H7 (cell line): ENCODE measurements around the gene COA8. TPM values are rescaled to one million over a fixed set of nuclear protein-coding genes. Genes with fewer than 3 reads are reported as not detected.
A peak's percentile ranks its signal among the peaks of the same experiment; 100 is the strongest.

ENCODE experiments used
- DNase-seq: peaks from one replicate; pipeline ENCODE4 v3.0.0; 2012
- H3K27me3 ChIP-seq: 2 replicates; pipeline ENCODE4 v1.6.0; 2011; ENCODE audit warnings: mild to moderate bottlenecking, low read length; ENCODE audit not compliant: control insufficient read depth, insufficient read depth
- H3K36me3 ChIP-seq: replicated peaks from 2 replicates; pipeline ENCODE4 v1.5.1; 2011; ENCODE audit warnings: low read length; ENCODE audit not compliant: control insufficient read depth, insufficient read depth
- H3K4me3 ChIP-seq: 2 replicates; pipeline ENCODE4 v1.5.1; 2011; ENCODE audit warnings: low read depth, mild to moderate bottlenecking, control low read depth, low read length, moderate library complexity; ENCODE audit not compliant: insufficient read depth
- total RNA-seq: library from RNA; depleted of rRNA; stranded (reverse); fragments of >200 nt; shearing (Covaris generic); gene quantifications from 2 replicates; pipeline ENCODE4 v1.2.3, GENCODE V29; 2014; rRNA removed

Gene COA8, protein sequence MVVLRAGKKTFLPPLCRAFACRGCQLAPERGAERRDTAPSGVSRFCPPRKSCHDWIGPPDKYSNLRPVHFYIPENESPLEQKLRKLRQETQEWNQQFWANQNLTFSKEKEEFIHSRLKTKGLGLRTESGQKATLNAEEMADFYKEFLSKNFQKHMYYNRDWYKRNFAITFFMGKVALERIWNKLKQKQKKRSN
- total RNA-seq, result 15.8 and 17.4 TPM in 2 replicates

DNA sequence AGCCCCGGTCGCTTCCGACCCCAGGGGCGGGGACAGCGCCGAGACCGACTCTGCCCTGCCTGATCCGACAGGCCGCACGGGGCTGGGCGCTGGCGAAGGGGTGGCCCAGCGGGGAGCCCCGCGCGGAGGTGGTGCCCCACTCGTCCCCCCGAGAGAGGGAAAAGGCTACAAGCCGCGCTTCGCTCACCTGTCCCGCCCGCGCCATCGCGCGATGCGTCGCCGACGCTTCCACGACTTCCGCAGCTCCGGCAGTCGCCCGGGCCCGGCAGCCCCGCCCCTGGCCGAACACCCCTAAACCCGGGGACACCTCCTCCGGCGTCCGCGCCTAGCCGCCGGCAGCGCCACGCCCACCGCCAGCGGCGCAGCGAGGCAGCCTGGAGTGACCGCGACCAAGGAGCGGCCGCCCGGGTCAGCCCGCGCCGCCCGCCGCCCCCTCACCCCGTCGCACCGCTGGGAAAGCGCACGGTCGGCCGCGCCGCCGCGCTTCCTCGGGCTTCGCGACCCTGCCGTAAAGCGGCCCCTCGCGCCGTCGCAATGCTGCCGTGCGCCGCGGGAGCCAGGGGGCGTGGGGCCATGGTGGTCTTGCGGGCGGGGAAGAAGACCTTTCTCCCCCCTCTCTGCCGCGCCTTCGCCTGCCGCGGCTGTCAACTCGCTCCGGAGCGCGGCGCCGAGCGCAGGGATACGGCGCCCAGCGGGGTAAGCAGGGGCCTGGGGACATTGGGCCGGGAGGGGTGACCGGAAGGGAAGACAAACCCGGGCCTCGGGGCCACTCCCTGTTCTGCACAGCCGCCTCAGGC, at the start of gene COA8, which contains the start of gene BAG5:
TSS of gene COA8 (plus strand) at position 532 of the 797 bp plus-strand sequence. CDS start at position 574, 42 bp downstream.
TSS of gene BAG5 (minus strand) at position 229 of the 797 bp plus-strand sequence. CDS start 1,493 bp downstream, outside the sequence.
- DNase-seq, result peak; percentile 98
- Histone ChIP-seq H3K36me3 (peaks cover 5% of the 10 kb centered on the region), H3K4me3 (peak within 1 kb of the TSS; percentile 94), H3K27me3 (no peaks in the 10 kb centered on the region)

DNA sequence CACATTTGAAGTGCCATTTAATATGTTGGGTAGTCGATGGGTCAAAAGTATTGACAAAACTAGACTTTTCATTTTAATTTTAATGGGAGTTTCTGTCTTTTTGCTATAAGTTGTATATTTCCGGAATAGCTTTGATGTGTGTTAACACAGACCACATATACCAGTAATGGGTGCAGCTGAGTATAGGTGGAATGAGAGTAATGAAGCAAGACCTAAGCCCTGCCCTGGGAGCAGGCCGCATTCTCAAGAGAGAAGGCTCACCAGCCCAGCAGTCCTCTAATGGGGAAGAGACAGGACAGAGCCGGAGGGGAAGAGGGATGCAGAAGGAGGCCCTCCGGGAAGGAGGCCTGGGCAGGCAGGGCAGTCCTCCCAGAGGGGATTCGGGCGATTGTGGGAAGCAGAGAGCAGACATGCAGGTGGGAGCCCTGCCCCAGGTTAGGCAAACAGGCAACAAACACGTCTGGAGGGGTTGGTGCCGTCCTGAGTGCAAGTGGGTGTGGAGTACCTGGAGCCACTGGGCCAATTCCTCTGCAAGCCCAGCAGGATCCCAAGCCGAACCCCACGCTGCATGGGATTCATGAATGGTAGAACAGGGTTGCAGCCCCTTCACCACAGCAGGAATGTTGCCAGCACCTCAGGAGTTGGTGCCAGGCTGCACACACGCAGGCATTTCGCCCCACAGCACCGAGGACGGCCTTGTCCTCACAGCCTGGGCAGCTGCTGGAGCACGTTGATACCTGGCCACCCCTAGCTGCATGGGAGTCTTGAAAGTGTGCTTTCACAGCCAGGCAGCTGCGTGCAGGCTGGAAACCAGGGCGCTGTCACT, 48.0 kb upstream of the COA8 start:
- peak; percentile 57 for DNase-seq
- Histone ChIP-seq H3K36me3 (peaks cover 5% of the 10 kb centered on the region), H3K4me3 (no peak overlapping the region), H3K27me3 (no peaks in the 10 kb centered on the region)

DNA sequence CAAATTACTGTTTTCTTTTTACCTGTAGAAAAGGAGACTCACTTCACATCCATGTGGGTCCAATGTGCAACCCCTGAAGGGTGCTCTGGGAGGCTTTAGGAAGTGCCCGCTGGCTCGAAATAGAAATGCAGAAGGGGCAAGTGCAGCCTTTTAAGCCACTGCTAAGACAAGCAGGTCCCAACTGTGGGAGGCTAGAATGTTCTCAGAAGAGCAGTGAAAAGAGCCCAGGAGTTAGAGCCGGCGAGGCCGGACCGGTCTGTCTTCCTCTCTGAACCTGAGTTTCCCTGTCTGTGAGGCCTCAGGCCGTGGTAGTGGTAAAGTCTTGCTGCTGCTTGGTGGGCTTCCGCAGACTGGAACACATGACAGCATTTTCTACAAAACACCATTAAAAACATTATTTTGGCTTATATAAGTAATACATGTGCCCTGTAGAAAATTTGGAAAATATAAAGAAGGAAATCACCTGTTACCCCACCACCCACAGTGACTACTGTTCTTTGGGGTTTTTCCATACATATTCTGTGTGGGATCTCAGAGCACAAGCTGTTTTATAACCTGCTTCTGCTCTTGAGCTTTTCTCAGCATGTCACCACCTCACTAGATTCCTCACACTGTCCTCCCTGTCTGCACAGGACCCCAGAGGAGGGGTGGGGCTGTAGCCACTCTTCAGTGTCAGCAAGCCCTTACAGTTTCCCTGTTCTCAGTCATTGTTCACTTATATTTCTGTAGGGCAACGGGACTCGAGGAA, 46.2 kb upstream of the COA8 start:
- peak; percentile 66 for DNase-seq
- Histone ChIP-seq H3K4me3 (no peak overlapping the region), H3K36me3 (peaks cover 10% of the 10 kb centered on the region), H3K27me3 (no peaks in the 10 kb centered on the region)

DNA sequence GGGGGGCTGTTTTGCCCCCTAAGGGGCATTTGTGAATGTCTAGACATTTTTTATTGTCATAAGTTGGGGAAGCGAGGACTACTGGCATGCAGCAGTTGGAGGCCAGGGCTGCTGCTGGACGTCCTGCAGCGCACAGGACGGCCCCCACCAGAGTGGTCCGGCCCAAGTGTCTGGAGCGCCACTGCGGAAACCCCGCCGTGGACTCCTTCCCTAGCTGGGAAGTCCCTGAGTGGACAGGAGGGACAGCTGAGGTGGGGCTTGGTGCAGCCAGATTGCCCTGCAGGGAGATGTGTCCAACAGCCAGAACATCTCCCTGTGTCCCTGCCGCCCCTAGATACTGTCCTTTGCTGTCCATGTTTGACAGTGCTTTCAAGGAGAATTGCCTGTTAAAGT, 45.6 kb upstream of the COA8 start:
- Histone ChIP-seq H3K27me3 (no peaks in the 10 kb centered on the region), H3K4me3 (no peak overlapping the region), H3K36me3 (peaks cover 10% of the 10 kb centered on the region)
- peak; percentile 44 for DNase-seq

DNA sequence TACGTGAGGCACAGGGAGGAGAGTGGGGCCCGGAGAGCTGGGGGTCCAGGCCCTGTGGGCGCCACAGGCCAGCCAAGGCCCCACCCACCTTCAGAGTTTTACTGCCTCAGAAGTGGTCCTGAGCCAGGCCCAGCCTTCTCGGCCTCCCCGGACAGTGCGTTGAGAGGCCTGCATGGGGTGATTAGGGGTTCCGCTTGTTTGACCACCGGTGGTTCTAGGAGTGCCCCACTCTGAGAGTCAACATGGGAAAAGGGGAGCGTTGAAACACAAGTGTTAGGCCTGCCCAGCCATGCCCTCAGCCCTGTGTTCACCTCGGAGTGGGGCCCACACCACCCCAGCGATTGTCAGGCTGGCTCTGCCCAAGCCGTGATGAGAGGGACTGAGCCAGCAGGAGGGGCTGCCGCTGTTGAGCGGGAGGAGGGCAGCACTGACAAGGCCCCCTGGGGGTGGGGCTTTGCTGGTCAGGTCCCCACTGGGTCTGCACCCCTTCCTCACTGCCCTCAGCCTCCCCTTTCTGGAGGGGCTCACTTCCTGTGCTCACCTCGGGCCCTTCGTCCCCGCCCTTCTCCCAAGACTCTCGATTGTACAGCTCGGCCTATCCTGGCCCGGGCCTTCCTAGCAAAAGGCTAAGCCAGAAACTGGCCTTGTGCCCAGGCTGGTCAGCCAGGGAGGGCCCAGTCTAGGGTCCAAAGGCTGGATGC, 44.9 kb upstream of the COA8 start:
- peak; percentile 82 for DNase-seq
- peaks cover 10% of the 10 kb centered on the region for H3K36me3 ChIP-seq
- H3K27me3 ChIP-seq, result no peaks in the 10 kb centered on the region; the same call in 1 of the 2 replicates
- H3K4me3 ChIP-seq, result no peak overlapping the region

DNA sequence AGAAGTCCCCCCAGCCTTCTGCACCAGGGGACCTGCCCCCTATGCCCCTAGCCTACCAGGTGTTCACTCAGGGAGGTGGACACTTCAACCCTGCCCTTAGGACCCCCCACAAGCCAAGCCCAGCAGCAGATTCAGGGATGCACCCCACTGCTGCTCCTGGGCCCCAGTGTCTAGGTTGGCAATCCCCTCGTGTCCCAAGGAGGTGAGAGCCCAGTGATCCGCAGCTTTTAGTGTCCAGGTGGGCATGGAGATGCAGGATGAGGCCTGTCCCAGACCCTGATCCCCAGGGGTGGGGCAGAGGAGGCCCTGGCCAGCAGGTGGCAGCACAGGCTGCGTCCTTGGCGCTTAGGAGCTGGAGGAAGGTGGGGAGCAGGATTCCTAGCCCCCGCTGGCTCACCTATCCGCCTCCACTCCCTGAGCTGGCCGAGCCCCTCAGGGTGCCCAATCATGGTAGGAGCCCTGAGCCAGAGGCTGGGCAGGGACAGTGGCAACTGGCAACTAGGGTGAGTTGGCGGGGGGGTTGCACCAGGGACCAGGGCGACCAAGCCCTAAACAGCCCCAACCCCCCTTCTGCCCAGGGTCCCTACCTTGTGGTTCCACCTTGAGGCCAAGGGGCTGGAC, 44.2 kb upstream of the COA8 start:
- peaks cover 4% of the 10 kb centered on the region for H3K27me3 ChIP-seq
- H3K36me3 ChIP-seq, result peaks cover 10% of the 10 kb centered on the region
- DNase-seq, result peak; percentile 98
- no peak overlapping the region for H3K4me3 ChIP-seq

DNA sequence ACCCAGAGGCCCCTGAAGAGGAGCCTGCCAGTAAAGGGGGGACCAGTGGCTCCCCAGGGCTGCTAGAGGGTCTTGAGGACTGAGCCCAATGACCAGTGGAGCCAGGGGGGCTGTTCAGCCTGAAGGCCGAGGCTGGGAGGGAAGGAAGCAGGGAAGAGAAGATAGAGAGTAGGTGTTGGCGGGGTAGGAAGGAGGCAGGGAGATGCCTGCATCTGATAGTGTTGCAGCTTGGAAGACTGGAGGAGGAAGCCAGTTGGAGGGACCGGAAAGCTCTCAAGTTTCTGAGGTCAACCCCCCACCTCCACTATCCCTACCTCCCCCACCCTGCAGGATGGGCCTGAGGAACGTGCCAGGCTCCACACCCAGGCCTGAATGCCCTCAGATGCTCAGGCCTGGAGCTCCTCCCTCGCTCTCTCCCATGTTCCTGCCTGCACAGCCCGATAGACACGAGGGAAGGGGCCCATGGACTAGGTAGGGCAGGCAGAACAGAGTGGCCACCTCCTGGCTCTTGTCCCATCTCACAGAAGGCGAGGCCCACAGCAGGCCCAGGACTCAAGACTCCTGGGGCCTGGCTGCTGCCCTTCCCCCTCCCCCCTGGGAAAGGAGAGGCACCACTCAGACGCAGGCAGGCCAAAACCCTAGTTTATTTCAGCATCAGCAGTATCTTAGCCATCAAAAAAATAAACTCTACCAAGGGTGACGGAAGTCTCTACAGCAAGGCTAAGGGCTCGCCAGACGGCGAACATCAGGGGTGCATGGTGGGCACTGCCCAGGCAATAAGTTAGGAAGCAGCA, 43.5 kb upstream of the COA8 start:
- H3K4me3 ChIP-seq, result no peak overlapping the region
- peaks cover 11% of the 10 kb centered on the region for H3K27me3 ChIP-seq
- peak; percentile 66 for DNase-seq
- H3K36me3 ChIP-seq, result peaks cover 10% of the 10 kb centered on the region

DNA sequence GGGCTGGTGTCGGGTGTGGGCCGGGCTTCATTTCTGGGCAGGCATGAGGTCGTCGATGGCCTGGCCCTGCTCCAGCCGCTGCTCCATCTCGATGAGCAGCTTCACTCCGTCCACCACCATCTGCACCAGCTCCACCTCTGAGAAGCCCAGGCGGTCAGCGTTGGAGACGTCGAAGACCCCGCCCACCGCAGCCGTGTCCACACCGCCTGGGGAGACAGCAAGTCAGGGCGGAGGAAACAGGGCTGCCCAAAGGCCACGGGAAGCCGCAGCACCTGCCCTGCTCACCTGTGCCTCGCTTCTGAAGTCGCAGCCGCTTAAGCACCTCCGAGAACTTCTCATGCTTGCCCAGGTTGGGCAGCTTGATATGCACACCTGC, 42.9 kb upstream of the COA8 start:
- peaks cover 10% of the 10 kb centered on the region for H3K36me3 ChIP-seq
- H3K4me3 ChIP-seq, result no peak overlapping the region
- no peak for DNase-seq
- H3K27me3 ChIP-seq, result peaks cover 15% of the 10 kb centered on the region

DNA sequence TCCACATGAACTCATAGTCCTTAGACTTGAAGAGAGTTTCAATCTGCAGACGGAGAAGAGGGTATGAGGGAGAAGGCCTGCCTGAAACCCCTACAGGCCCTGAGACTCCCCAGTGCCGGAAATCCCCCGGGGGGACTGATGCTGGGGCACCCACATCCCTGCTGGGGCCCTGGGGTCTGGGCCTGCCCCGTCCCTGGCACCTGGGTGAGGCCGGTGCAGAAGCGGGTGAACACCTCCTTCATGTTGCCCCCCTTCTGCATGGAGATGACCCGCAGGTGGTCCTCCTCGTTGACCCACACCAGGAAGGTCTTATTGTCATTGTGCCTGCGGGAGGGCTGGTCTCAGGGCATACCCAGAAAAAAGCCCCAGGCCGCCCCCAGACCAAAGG, 42.5 kb upstream of the COA8 start:
- Histone ChIP-seq H3K27me3 (peaks cover 15% of the 10 kb centered on the region), H3K4me3 (no peak overlapping the region), H3K36me3 (peaks cover 10% of the 10 kb centered on the region)
- DNase-seq, result no peak

DNA sequence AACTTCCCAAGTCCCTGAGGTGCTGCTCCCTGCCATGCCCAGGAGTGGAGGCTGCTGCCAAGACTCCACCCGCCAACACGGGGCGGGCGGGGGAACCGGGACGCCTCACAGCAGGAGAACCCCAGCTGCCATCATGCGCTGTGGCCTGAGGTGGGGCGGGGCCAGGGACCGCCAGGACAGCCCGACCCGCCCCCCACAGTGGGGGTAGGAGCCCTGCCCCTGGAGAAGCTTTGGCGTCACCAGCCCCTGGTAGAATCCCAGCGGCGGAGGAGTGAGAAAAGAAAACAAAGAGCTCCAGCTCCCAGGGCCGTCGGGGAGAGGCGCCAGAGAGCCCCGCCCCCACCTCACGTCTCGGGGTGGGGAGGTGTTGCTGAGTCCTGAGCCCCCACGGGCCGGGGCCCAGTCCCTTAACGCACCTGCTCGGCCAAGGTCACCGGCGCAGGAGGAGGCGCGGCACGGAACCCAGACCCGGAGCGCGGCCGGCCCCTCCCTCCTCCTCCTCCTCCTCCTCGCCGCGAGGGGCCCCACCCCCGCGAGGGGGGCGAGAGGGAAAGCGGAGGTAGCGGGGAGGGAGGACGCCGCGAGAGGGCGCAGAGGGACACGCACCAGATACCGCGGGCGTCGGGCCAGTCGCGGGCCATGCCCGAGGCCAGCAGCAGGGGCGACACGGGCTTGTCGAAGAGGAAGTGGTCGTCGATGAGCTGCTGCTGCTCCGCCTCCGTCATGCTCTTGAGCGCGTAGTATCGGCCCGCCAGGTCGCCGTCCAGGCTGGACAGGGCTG, 41.9 kb upstream of the COA8 start:
- peak; percentile 97 for DNase-seq
- Histone ChIP-seq H3K27me3 (peaks cover 15% of the 10 kb centered on the region), H3K4me3 (peak overlapping the region; percentile 88), H3K36me3 (peaks cover 10% of the 10 kb centered on the region)

DNA sequence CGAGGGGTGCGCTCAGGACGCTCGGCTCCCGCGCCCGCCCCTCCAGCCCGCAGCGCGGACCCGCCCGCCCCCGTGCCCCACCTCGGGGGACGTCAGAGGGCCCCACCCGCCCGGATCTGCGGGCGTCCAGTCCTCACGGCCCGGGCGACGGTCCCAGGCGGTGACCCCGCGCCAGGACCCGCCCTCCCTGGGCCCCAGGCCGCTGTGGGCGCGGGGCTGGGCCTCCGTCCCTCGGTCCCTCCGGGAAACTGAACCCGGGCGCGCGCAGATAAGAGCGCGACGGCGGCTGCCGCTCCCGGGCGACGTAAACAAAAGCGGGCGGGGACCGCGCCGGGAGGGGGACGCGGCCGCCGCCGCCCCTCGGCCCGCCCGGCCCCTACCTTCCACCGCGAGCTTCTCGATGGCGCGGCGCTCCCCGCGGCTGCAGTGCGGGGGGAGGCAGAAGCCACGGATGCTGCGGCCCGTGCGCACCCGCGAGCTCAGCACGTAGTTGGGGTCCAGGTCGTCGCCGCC, 41.3 kb upstream of the COA8 start:
- Histone ChIP-seq H3K36me3 (peaks cover 10% of the 10 kb centered on the region), H3K27me3 (peaks cover 15% of the 10 kb centered on the region), H3K4me3 (peak overlapping the region; percentile 88)
- DNase-seq, result no peak

DNA sequence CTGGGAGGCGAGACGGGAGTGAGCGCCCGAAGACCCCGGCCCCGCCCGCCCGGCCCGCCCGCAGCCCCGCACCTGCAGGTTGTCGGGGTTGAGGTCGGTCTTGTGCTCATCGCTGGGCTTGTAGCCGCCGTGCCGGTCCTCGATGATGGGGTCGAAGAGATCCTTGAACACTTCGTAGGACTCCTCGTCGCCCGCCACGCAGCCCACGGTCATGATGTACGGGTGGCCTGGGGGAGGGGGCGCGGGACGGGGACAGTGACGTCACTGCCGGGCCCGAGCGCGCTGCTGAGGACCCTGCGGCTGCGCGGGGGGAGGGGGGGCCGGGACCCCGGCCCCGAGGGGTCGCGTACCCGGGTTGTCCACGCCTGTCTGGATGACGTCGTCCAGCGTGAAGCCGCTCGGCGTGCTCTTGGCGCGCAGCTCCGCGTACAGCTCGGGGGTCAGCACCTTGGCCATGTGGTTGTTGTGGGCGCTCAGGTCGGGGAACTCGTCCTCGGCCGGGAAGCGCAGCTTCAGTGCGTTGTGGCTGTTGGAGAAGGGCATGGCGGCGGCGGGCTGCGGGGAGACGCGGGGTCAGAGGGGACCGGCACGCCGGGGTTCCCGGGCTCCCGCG, 40.7 kb upstream of the COA8 start:
- peak; percentile 91 for DNase-seq
- Histone ChIP-seq H3K27me3 (peaks cover 15% of the 10 kb centered on the region), H3K4me3 (peak overlapping the region; percentile 88), H3K36me3 (peaks cover 10% of the 10 kb centered on the region)
